Stimulated activated CD4-positive, alpha-beta T cell treated with anti-CD3 and anti-CD28 coated beads, Interleukin-1b, Interleukin-23, amount 100 ng/mL, for 48 hours (primary cell): ENCODE data around the gene PYGB.

ENCODE experiments used
- DNase-seq: peaks from one replicate; pipeline ENCODE4 v3.0.0-alpha.2; 2020

Gene PYGB

GRCh38 chr20:25247956-25248785, at the start of gene PYGB:
PYGB (plus strand) TSS chr20:25248085; CDS start chr20:25248179, 94 bp downstream.
- DNase-seq, result peak; percentile 74

- DNase-seq, result no peak
These were observed 49.1 kb upstream of the PYGB start for GRCh38 chr20:25198663-25199383.

- DNase-seq, result no peak
These were observed 48.2 kb upstream of the PYGB start for GRCh38 chr20:25199473-25200260.

- no peak for DNase-seq
These were observed 44.8 kb upstream of the PYGB start for GRCh38 chr20:25203089-25203488.

GRCh38 chr20:25203871-25204320, 44.0 kb upstream of the PYGB start:
- no peak for DNase-seq

- no peak for DNase-seq
These were observed 43.2 kb upstream of the PYGB start for GRCh38 chr20:25204550-25205276.

GRCh38 chr20:25205277-25206062, 42.4 kb upstream of the PYGB start:
- DNase-seq, result no peak

GRCh38 chr20:25206063-25206403, 41.9 kb upstream of the PYGB start:
- DNase-seq, result no peak

GRCh38 chr20:25206548-25206947, 41.3 kb upstream of the PYGB start:
- no peak for DNase-seq

- no peak for DNase-seq
These were observed 40.5 kb upstream of the PYGB start for GRCh38 chr20:25207149-25207959.

GRCh38 chr20:25207960-25208534, 39.8 kb upstream of the PYGB start:
- DNase-seq, result no peak

- DNase-seq, result no peak
These were observed 38.5 kb upstream of the PYGB start for GRCh38 chr20:25209400-25209799.

- DNase-seq, result no peak
These were observed 38.0 kb upstream of the PYGB start for GRCh38 chr20:25209911-25210310.

- DNase-seq, result no peak
These were observed 36.6 kb upstream of the PYGB start for GRCh38 chr20:25211273-25211672.

GRCh38 chr20:25212242-25212641, 35.6 kb upstream of the PYGB start:
- DNase-seq, result no peak

GRCh38 chr20:25213566-25214425, 34.1 kb upstream of the PYGB start:
- DNase-seq, result no peak

- no peak for DNase-seq
These were observed 33.5 kb upstream of the PYGB start for GRCh38 chr20:25214426-25214790.

- no peak for DNase-seq
These were observed 33.1 kb upstream of the PYGB start for GRCh38 chr20:25214819-25215218.

- no peak for DNase-seq
These were observed 32.4 kb upstream of the PYGB start for GRCh38 chr20:25215521-25215920.
